Nucleus accumbens (tissue), 56 donors: Measurements from ENCODE around the gene DPYSL3.

Source experiments
- DNase-seq, 56 donors: peaks; one replicate each; lab custom pipeline; 2025; lab: John Stamatoyannopoulos, UW

Gene DPYSL3

GRCh38 chr5:147410496-147411358, 99.1 kb downstream of the DPYSL3 start:
- no peak for DNase-seq

- DNase-seq = no peak
Measured at GRCh38 chr5:147408980-147409379, 100.9 kb downstream of the DPYSL3 start.

- no peak for DNase-seq
Measured at GRCh38 chr5:147407094-147407681, 102.7 kb downstream of the DPYSL3 start.

- no peak for DNase-seq
Measured at GRCh38 chr5:147406636-147407035, 103.2 kb downstream of the DPYSL3 start.

GRCh38 chr5:147404706-147405105, 105.2 kb downstream of the DPYSL3 start:
- no peak for DNase-seq

GRCh38 chr5:147403651-147404640, 105.9 kb downstream of the DPYSL3 start:
- DNase-seq = peak in 6 of 56 donors; percentile 7 to 42 (median 24)

GRCh38 chr5:147400881-147401280, 109.0 kb downstream of the DPYSL3 start:
- DNase-seq = no peak

GRCh38 chr5:147400126-147400809, 109.6 kb downstream of the DPYSL3 start:
- DNase-seq = no peak

GRCh38 chr5:147398860-147399259, 111.0 kb downstream of the DPYSL3 start:
- no peak for DNase-seq

GRCh38 chr5:147397616-147398015, 112.3 kb downstream of the DPYSL3 start:
- DNase-seq = no peak

- peak in 1 of 56 donors; percentile 9 for DNase-seq
Measured at GRCh38 chr5:147396070-147396823, 113.6 kb downstream of the DPYSL3 start.

- DNase-seq = peak in 1 of 56 donors; percentile 10
Measured at GRCh38 chr5:147393874-147394672, 115.8 kb downstream of the DPYSL3 start.

GRCh38 chr5:147391781-147392180, 118.1 kb downstream of the DPYSL3 start:
- peak in 5 of 56 donors; percentile 2 to 22 (median 13) for DNase-seq

GRCh38 chr5:147390654-147391225, 119.1 kb downstream of the DPYSL3 start:
- no peak for DNase-seq

GRCh38 chr5:147388184-147389108, 121.4 kb downstream of the DPYSL3 start:
- no peak for DNase-seq

GRCh38 chr5:147387109-147387508, 122.8 kb downstream of the DPYSL3 start:
- no peak for DNase-seq
